Brain pericyte (primary cell): ENCODE measurements around the gene ELMO3.

Source experiments
- DNase-seq: peaks from one replicate; pipeline ENCODE4 v3.0.0-alpha.2; 2012; ENCODE audit warnings: low read depth, low spot score

The ELMO3 gene

DNA sequence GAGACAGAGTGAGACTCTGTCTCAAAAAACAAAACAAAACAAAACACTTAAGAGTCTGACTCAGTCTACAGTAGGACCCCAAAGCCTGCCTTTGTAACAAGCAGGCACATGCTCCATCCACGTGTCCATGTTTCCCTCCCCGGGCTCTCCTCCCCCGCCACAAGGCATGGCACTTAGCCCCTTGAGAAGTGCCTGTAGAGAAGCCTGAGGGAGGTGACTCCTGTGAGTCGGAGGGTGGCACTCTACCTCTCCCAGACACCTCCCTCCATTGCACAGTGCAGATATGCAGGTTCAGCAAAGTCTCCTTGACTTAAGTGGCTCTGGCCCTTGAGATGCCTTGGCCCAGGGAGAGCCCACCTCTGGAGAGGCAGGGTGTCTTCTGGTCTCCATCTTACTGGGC lies 41.6 kb downstream of the ELMO3 start:
- no peak for DNase-seq

DNA sequence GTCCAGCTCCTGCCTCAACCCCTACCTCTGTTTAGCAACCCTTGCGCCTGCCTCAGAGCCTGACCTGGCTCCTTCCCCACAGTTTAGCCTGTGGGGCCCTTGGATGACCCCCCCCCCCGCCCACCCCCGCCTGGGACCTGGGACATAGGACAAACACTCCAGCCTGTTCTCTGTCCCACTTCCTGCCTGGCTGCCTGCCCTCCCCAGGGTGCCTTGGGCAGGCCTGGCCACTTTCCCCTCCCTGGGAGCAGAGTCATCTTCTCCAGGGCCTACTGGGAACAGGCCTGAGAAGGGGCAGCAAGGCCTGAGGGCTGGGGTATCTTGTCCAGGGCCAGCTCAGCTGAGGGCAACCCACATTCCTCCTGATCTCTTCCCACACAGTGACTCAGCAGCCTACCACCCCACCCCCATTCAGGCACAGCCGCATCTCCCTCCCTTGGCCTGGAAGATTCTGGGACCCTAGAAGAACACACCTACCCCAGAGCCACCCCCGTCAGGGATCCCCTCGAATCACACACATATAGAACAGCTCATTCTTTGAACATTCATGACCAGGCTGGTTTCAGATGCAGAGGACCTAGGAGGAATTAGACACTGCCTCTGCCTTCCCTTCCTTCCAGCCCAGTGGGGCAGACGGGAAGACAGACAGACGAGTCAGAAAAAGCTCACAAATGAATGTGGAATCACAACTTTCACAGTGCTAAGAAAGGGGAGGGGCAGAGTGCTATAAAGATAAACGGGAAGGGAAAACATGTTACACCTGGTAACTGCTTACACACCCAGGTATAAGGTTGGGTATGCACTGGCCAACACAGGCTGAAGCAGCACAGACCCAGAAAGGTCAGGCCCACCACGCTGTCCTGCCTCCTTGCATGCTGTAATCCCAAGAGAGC lies 42.3 kb downstream of the ELMO3 start:
- DNase-seq: no peak

GRCh38 chr16:67242138-67242730 lies 43.3 kb downstream of the ELMO3 start:
- DNase-seq: no peak

DNA sequence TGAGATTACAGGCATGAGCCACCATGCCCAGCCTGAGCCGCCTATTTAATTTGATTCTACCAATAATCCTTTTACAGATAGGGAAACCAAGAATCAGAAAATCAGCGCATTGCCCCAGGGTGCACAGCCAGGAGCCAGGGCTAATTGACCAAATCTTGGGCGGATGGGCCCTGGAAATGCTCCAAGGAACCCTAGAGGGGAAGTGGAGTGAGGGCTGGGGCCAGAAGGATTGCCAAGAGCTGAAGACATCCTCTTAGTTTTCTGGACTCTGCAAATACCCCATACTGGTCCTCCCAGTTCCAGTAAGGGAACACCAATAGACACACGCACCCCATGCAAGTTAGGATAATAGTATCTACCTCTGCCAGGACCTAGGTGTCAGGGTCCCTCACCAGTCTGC lies 44.5 kb downstream of the ELMO3 start:
- DNase-seq: no peak

GRCh38 chr16:67244387-67245185 lies 45.7 kb downstream of the ELMO3 start:
- no peak for DNase-seq

DNA sequence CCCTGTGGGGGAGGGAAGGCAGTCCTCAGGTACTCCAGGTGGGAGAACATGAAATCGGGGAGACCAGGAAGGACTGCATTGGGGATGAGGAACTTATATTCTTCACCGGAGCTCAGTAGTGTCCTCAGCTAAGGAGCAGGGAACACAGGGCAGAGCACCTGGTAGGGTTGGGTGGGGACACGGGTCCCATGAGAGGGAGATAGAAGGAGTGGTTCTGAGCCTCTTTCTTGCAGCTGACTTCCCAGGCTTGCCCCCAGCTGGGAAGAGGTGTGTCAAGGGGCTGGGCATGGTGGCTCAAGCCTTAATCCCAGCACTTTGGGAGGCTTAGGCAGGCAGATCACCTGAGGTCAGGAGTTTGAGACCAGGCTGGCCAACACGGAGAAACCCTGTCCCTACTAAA lies 46.3 kb downstream of the ELMO3 start:
- DNase-seq: no peak

DNA sequence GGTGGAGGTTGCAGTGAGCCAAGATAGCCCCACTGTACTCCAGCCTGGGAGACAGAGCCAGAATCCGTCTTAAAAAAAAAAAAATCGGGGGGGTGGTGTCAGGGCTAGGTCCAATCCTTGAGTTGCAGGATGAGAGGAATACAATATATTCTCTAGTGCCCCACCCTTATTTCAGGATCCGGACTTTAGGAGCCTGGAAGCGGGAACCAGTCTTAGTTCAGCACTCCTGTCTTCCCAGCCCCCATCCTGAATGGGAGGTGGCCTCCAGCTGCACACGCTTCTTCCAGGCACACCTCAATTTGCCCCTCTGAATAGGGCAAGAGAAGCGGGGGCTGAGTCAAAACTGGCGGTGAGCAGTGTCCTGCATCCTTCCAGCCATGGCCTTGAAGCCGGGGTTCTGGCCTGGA lies 46.7 kb downstream of the ELMO3 start:
- no peak for DNase-seq

DNA sequence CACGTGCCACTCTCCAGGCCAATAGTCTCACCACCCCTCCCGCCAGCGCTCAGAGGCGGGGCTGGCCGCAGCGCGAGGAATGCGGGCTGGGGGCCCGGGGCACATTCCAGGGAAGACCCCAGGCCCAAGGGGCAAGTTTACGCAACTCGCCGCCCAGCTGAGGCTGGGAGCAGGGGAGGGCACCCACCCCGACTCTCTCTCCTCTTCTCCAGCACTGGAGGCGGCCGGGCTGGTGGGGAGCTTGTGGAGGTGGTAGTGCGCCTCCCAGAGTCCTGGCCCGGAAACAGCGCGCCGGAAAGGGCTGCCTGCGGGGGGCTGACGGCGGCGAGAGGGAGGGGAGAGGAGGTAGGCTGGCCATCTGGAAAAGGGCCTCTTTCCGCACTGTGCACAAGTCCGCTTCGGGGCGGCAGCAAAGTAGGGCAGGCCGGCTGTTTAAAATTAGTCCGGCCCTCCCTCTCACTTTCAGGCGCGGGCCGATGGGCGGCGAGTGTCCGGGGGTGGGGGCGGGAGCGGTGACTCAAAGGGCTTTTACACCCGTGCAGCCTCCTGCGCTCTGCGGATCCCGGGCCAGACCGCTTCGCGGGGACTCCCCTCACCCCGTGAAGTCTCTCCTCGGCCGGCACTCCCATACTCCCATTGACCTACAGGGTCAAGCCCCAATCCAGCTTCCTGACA lies 47.3 kb downstream of the ELMO3 start:
- peak; percentile 67 for DNase-seq

GRCh38 chr16:67246756-67247191 lies 47.8 kb downstream of the ELMO3 start:
- DNase-seq: no peak

DNA sequence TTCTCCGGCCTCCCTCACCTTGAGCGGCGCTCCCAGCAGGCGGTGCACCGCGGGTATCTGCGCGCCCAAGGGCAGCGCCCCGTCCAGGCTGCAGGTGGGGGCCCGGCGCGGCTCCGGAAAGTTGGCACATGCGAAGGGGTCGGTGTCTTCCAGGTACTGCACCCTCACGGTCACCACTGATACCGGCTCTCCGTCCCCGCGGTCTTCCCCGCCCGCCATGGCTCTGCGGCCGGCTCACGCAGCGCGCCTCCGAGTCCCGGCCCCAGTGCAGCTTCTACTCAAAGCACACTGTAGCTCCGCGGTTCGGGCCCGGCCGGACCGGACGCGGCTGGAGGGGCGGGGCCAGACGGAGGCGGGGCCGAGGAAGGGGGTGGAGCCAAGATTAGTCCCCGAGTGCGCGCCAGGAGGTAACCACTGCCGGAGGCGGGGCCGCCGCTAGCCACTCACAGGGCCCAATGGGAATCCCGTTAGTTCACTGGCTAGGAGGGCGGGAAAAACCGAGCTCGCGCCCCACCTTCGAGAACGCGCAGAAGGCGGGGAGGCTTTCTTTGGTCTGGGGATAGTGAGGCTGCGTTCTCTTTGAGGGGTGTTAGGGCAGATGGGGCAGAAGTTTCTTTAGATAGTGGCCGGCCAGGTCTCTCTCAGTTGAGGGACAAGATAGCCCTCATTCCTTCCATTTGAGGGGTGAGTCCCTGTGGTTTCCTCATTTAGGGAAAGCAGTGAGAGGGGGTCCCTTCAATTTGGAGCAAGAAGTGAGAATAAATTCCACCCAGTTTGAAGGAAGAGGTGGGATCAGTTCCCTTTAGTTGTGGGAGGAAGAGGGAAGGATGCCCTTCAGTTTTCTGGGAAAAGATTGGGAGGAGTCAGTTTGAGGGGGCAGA lies 48.5 kb downstream of the ELMO3 start, which contains the start of gene FHOD1:
Gene FHOD1 (minus strand): TSS at position 290 of the 881 bp plus-strand sequence. CDS start 71 bp downstream, at position 219.
- DNase-seq: peak; percentile 68

DNA sequence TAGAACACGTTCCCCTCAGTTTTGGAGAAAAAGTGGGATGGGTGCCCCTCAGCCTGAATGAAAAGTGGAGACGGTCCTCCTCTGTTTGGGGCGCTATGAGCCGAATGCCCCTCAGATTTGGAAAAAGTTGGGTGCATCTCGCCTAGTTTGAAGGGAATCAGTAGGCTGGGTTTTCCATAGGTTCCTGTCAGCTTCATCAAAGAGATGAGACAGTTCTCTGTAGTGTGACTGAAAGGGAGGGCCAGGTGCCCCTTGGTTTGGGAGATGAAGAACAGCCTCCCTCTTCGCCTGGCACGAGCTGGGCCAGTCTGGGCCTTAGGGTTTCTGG lies 49.1 kb downstream of the ELMO3 start:
- no peak for DNase-seq

DNA sequence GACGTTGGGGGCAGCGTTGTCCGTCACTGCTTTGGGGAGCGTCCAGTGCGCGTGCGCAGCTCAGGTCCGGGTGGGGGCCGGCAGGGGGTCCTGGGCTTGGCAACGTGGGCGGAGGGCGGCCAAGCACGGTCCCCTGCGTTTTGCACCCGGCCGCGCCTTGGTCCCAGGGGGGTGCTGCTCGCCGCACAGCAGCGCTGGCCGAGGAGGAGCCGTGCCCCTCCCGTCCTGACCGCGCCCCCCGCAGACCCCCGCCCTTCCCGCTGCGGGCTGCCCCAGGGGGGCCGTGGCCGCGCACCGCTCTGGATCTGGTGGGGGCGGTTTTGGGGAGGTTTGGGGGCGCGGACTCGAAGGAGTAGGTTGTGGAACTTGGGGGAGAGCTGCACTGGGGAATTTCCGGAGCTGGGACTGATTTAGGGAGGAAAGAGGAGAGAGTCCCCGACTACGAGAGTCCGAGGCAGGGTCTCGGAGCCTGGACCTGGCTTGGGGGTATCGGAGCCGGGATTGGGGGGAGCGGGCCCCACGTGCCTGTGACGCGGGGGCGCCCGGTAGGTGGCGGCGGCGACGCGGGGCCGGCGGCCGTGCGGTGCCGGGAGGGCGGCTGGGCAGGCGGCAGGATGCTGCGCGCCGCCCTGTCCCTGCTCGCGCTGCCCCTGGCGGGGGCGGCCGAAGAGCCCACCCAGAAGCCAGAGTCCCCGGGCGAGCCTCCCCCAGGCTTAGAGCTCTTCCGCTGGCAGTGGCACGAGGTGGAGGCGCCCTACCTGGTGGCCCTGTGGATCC lies 49.7 kb downstream of the ELMO3 start, which contains the start of gene SLC9A5:
Gene SLC9A5 (plus strand): TSS at position 579 of the 777 bp plus-strand sequence. CDS start 36 bp downstream, at position 615.
- no peak for DNase-seq

DNA sequence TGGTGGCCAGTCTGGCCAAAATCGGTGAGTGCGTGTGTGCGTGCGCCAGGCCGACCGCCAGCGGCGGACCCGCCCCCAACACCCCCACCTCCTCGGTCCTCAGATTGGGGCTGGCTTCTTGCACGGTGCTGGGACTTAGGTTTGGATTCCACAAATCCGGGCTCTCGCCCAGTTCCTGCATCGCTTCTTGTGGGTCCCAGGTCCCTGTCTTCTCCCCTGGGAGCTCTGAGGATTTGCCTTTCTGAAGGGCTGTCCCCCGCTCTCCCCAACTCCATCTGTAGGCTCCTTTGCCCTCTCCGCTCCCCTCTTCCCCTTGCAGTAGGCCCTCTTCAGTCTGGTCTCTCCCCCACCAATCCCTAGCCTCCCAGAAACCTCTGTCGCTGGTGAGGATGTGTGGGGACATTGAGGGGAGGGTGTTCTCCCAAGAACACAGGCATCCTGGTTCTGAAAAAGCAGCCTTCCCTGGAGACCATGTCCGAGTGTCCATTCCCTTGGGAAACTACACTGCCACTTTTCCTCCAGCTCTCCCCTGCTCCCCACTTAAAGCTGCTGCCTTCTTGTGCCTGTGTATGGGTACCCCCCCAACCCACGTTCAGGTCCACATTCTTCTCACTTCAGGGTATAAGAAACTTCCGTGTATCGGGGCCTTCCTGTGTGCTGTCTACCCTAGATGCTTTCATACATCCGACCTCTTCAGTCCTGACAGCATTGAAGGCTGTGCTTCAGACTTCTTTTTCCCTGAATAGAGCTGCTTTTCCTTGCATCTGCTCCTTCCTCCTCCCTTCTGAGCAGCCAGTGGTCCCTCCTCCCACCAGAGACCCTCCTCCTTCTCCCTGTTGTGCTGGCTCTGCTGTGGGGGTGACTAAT lies 50.5 kb downstream of the ELMO3 start:
- DNase-seq: no peak

DNA sequence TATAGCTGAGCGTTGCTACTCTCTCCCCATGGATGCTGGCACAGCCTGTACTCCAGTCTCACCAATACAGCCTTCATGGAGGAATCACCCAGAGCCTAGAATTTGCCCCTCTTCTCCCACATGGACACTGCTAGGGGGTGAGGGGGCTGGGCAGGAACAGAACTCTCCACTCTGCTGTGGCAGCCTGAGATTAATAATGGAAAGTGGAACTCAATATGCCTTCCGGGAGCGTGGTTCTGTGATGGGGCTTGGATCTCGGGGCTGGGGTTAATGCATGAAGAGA lies 51.1 kb downstream of the ELMO3 start:
- DNase-seq: no peak

GRCh38 chr16:67252609-67253497 lies 53.9 kb downstream of the ELMO3 start:
- no peak for DNase-seq
